OCI-LY1 (cell line): Measurements from ENCODE around the gene ARFGEF3.

ENCODE experiments used
- H2AFZ ChIP-seq: fragments of 200-600 bp; sonication (generic), shearing (Covaris generic); 2 replicates; pipeline ENCODE4 v1.6.0; 2014; ENCODE audit warnings: antibody characterized with exemption, mild to moderate bottlenecking, low read length
- H3F3A ChIP-seq: fragments of 200-600 bp; sonication (generic), shearing (Covaris generic); 2 replicates; pipeline ENCODE4 v1.6.0; 2014; ENCODE audit warnings: mild to moderate bottlenecking, antibody characterized with exemption, low read length, moderate library complexity; ENCODE audit not compliant: insufficient read depth
- H3K27ac ChIP-seq: fragments of 200-600 bp; sonication (generic); 2 replicates; pipeline ENCODE4 v1.5.1; 2014; ENCODE audit warnings: low read length, mixed run types, mild to moderate bottlenecking, low read depth; ENCODE audit not compliant: poor library complexity, severe bottlenecking
- H3K27me3 ChIP-seq: fragments of 200-600 bp; sonication (generic); 2 replicates; pipeline ENCODE4 v1.6.0; 2014; ENCODE audit warnings: antibody characterized with exemption, mild to moderate bottlenecking, low read length, moderate library complexity; ENCODE audit not compliant: insufficient read depth
- H3K36me3 ChIP-seq: fragments of 200-600 bp; sonication (generic); 2 replicates; pipeline ENCODE4 v1.6.1; 2014; ENCODE audit warnings: mild to moderate bottlenecking, antibody characterized with exemption, low read length, moderate library complexity, mixed read lengths; ENCODE audit not compliant: insufficient read depth
- H3K4me1 ChIP-seq: fragments of 200-600 bp; sonication (generic); 2 replicates; pipeline ENCODE4 v1.5.1; 2014; ENCODE audit warnings: mild to moderate bottlenecking, low read length, moderate library complexity; ENCODE audit not compliant: insufficient read depth, severe bottlenecking
- H3K4me2 ChIP-seq: fragments of 200-600 bp; sonication (generic), shearing (Covaris generic); 2 replicates; pipeline ENCODE4 v1.6.1; 2014; ENCODE audit warnings: low read length
- H3K4me3 ChIP-seq: fragments of 200-600 bp; sonication (generic); 2 replicates; pipeline ENCODE4 v1.5.1; 2014; ENCODE audit warnings: low read length, low read depth, mild to moderate bottlenecking, mixed read lengths; ENCODE audit not compliant: poor library complexity, severe bottlenecking
- H3K79me2 ChIP-seq: fragments of 200-600 bp; shearing (Covaris generic); 2 replicates; pipeline ENCODE4 v1.6.1; 2016; ENCODE audit warnings: mixed run types, low read length, mixed read lengths; ENCODE audit not compliant: insufficient read depth
- H3K9ac ChIP-seq: fragments of 200-600 bp; sonication (generic), shearing (Covaris generic); 2 replicates; pipeline ENCODE4 v1.6.1; 2014; ENCODE audit warnings: mild to moderate bottlenecking, low read length, mixed read lengths
- H3K9me2 ChIP-seq: fragments of 200-600 bp; sonication (generic), shearing (Covaris generic); 2 replicates; pipeline ENCODE4 v1.6.1; 2014; ENCODE audit warnings: low read depth, mild to moderate bottlenecking, low read length, mixed read lengths
- H3K9me3 ChIP-seq: fragments of 200-600 bp; shearing (Covaris generic); 2 replicates; pipeline ENCODE4 v1.6.1; 2014; ENCODE audit warnings: low read length, mixed read lengths
- H4K20me1 ChIP-seq: fragments of 200-600 bp; sonication (generic), shearing (Covaris generic); 2 replicates; pipeline ENCODE4 v1.6.0; 2016; ENCODE audit warnings: mild to moderate bottlenecking, low read length; ENCODE audit not compliant: insufficient read depth
- EZH2 ChIP-seq: fragments of 200-600 bp; sonication (generic), shearing (Covaris generic); IDR thresholded peaks from 2 replicates; pipeline ENCODE4 v1.8.0; 2017; ENCODE audit warnings: borderline replicate concordance, mixed run types, mild to moderate bottlenecking, antibody characterized with exemption, low read length, moderate library complexity, mixed read lengths
- TF ChIP-seq, protein P1 (sequence below): fragments of 200-600 bp; sonication (generic), shearing (Covaris generic); IDR thresholded peaks from 2 replicates; pipeline ENCODE4 v1.5.1; 2017; ENCODE audit warnings: mild to moderate bottlenecking, antibody characterized with exemption, low read length, moderate library complexity, mixed read lengths

Gene ARFGEF3

DNA sequence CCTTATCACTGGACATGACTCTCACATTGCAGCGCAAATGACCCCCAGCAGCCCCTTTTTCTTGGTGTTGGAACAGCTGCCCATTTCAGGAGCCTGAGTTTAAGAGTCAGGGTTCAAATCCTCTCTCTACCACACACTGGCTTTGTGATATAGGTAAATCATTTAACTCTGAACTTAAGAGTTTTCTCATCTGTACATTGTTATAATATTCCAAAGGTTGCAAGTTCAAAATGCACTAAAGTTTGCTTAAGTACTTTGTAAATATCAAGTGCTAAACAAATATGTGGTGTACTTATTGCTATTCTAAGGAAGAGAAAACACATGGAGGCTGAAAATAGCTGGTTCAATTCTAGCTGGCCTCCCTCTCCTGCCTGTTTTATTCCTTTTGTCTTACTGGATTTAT lies 95.9 kb downstream of the ARFGEF3 start:
- no peaks in the 10 kb centered on the region for H3K9me3 ChIP-seq
- no peak overlapping the region for H2AFZ ChIP-seq
- H3K4me3 ChIP-seq, result no peak overlapping the region
- no peak overlapping the region for H3K4me2 ChIP-seq
- H3K9ac ChIP-seq, result no peak overlapping the region
- H3K79me2 ChIP-seq, result no peaks in the 10 kb centered on the region
- no peaks in the 10 kb centered on the region for H3K4me1 ChIP-seq
- no peaks in the 10 kb centered on the region for H4K20me1 ChIP-seq
- no peaks in the 10 kb centered on the region for H3K9me2 ChIP-seq
- H3F3A ChIP-seq, result no peaks in the 10 kb centered on the region
- H3K27ac ChIP-seq, result no peak overlapping the region
- no peaks in the 10 kb centered on the region for H3K36me3 ChIP-seq
- TF ChIP-seq, protein P1, sequence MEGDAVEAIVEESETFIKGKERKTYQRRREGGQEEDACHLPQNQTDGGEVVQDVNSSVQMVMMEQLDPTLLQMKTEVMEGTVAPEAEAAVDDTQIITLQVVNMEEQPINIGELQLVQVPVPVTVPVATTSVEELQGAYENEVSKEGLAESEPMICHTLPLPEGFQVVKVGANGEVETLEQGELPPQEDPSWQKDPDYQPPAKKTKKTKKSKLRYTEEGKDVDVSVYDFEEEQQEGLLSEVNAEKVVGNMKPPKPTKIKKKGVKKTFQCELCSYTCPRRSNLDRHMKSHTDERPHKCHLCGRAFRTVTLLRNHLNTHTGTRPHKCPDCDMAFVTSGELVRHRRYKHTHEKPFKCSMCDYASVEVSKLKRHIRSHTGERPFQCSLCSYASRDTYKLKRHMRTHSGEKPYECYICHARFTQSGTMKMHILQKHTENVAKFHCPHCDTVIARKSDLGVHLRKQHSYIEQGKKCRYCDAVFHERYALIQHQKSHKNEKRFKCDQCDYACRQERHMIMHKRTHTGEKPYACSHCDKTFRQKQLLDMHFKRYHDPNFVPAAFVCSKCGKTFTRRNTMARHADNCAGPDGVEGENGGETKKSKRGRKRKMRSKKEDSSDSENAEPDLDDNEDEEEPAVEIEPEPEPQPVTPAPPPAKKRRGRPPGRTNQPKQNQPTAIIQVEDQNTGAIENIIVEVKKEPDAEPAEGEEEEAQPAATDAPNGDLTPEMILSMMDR, result no peak
- no peak for TF ChIP-seq EZH2
- H3K27me3 ChIP-seq, result no peaks in the 10 kb centered on the region

DNA sequence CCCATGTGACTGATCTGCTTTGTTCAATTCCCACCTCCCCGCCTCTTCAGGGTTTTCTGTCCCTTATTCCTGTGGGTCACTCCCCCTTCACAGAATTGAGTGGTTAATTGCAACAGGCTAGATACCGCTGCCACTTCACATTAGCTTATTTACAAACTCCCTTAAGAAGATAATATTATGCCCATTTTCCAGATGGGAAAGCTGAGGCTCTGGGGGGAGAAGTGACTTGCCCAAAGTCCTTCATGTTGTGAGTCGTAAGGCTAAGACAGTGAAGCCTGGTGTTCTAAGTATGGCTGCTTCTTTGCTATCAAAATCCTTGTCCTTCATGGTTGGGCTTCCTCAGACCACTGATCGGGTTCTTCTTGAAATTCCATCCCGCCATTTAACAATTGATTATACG lies 96.5 kb downstream of the ARFGEF3 start:
- Histone ChIP-seq H3K9me3 (no peaks in the 10 kb centered on the region), H3K9me2 (no peaks in the 10 kb centered on the region), H3K79me2 (no peaks in the 10 kb centered on the region), H3K27ac (no peak overlapping the region), H2AFZ (no peak overlapping the region), H3F3A (no peaks in the 10 kb centered on the region), H4K20me1 (no peaks in the 10 kb centered on the region), H3K27me3 (no peaks in the 10 kb centered on the region), H3K4me1 (no peaks in the 10 kb centered on the region), H3K9ac (no peak overlapping the region), H3K36me3 (no peaks in the 10 kb centered on the region), H3K4me2 (no peak overlapping the region), H3K4me3 (no peak overlapping the region)
- TF ChIP-seq, protein P1, result no peak
- no peak for TF ChIP-seq EZH2

DNA sequence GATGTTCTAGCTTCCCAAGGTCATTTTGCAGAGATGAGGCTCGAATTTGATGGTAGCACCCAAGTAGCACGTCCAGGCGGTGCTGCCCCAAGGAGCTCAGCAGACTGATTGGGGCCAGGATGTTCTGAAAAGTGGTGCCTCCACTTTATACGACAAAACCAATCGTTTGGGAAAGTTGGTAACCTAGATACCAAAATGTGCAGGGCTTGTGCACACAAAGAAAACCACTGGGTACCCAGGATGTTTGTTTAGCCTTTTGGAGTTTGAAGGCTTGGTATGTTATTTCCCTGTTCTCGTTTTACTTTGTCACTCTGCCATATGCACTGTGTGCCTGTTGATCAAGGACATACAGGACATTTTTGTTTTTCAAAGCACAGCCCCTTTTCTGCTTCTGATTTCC lies 97.3 kb downstream of the ARFGEF3 start:
- no peak overlapping the region for H2AFZ ChIP-seq
- no peak overlapping the region for H3K27ac ChIP-seq
- no peaks in the 10 kb centered on the region for H3K27me3 ChIP-seq
- TF ChIP-seq, protein P1, result no peak
- TF ChIP-seq EZH2, result no peak
- H3K9ac ChIP-seq, result no peak overlapping the region
- no peaks in the 10 kb centered on the region for H3K36me3 ChIP-seq
- H3K9me3 ChIP-seq, result no peaks in the 10 kb centered on the region
- H3F3A ChIP-seq, result no peaks in the 10 kb centered on the region
- H3K4me1 ChIP-seq, result no peaks in the 10 kb centered on the region
- no peak overlapping the region for H3K4me2 ChIP-seq
- no peaks in the 10 kb centered on the region for H3K9me2 ChIP-seq
- H3K79me2 ChIP-seq, result no peaks in the 10 kb centered on the region
- H3K4me3 ChIP-seq, result no peak overlapping the region
- H4K20me1 ChIP-seq, result no peaks in the 10 kb centered on the region
